A549 treated with AZD9567 at 1 μM for 4 hours (cell line): ENCODE data around the gene SLC38A10. TPM values are rescaled to one million over a fixed set of nuclear protein-coding genes. Genes with fewer than 3 reads are reported as not detected.

ENCODE experiments used
- total RNA-seq: library from RNA; stranded (reverse); fragments of 200-300 nt; extraction: Qiagen RNA extraction; gene quantifications from 5 replicates; pipeline ENCODE4 v1.2.3, GENCODE V29; 2022; ENCODE audit not compliant: insufficient read depth

The SLC38A10 gene
- total RNA-seq, result 50.1 to 77.1 TPM (median 75.4 TPM) in 5 replicates

GRCh38 chr17:81295031-81295675, at the start of gene SLC38A10:
TSS of gene SLC38A10 (minus strand) at chr17:81295307. CDS start at chr17:81294921, 386 bp downstream.

GRCh38 chr17:81238815-81239713, 56.0 kb downstream of the SLC38A10 start, which contains the start of the genes NDUFAF8 and TEPSIN:
TSS of gene NDUFAF8 (plus strand) at chr17:81239318. CDS start at chr17:81239364, 46 bp downstream.
TSS of gene TEPSIN (minus strand) at chr17:81239055. CDS start at chr17:81239033, 22 bp downstream.

GRCh38 chr17:81222906-81223761, 72.0 kb downstream of the SLC38A10 start, which contains the start of gene CEP131:
TSS of gene CEP131 (minus strand) at chr17:81222965. CDS start at chr17:81220056, 2,909 bp downstream.

Other genes with a start within 250 kb of the SLC38A10 start
- not detected in 5 replicates for gene PVALEF, start 129.8 kb downstream of the SLC38A10 start, total RNA-seq
- gene AATK, start 129.1 kb downstream of the SLC38A10 start, total RNA-seq, result 0.38 to 0.63 TPM (median 0.47 TPM) in 4 of 5 replicates, not detected in the other
- 3.3 to 12.7 TPM (median 10.2 TPM) in 5 replicates for gene CEP131, start 72.3 kb downstream of the SLC38A10 start, total RNA-seq
- 20.8 to 33.4 TPM (median 30.7 TPM) in 5 replicates for gene TEPSIN, start 56.3 kb downstream of the SLC38A10 start, total RNA-seq
- gene NDUFAF8, start 56.0 kb downstream of the SLC38A10 start, total RNA-seq, result 102 to 220 TPM (median 216 TPM) in 5 replicates
- 5.2 to 9.7 TPM (median 7.6 TPM) in 5 replicates for gene BAHCC1, start 100.2 kb upstream of the SLC38A10 start, total RNA-seq
- 5,191 to 8,158 TPM (median 5,456 TPM) in 5 replicates for gene ACTG1, start 217.5 kb upstream of the SLC38A10 start, total RNA-seq
- gene FSCN2, start 233.1 kb upstream of the SLC38A10 start, total RNA-seq, result 0.91 to 1.4 TPM (median 1.1 TPM) in 4 of 5 replicates, not detected in the other